Smooth muscle cell of the brain vasculature (primary cell): ENCODE results near the gene SPEF1.

Experiments used
- DNase-seq: peaks from one replicate; pipeline ENCODE4 v3.0.0-alpha.2; 2012; ENCODE audit warnings: low read depth, low spot score

Gene SPEF1

GRCh38 chr20:3729811-3730540 lies 51.3 kb downstream of the SPEF1 start:
- DNase-seq, result no peak

- DNase-seq, result no peak
These were observed 51.9 kb downstream of the SPEF1 start for GRCh38 chr20:3729378-3729777.

DNA sequence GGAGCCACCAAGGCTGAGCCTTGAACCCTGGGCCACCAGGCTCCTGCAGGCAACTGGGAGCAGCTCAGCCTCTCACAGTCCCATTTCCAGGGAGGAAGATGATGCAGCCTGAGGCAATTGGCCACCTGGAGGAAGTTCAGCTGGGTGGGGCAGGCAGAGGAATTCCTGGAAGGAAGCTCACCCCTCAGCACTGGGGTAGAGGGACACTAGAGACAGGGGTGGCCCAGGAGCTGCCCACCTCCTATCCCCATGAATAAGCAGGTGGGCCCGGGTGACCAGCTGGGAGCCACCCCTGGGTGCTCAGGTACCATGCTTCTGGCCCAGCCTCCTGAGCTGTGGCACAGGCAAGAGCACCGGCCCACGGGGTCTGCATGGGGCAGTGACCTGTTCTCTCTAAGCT lies 52.4 kb downstream of the SPEF1 start:
- no peak for DNase-seq

GRCh38 chr20:3728354-3728753 lies 52.9 kb downstream of the SPEF1 start:
- no peak for DNase-seq
